Activated CD8-positive, alpha-beta memory T cell treated with anti-CD3 and anti-CD28 coated beads, Interleukin-2, amount 50 U/mL, for 1 hour (primary cell): ENCODE results near the gene ATP10A.

Source experiments
- DNase-seq: peaks from one replicate; pipeline ENCODE4 v3.0.0-alpha.2; 2020; ENCODE audit errors: extremely low read depth

The ATP10A gene

DNA sequence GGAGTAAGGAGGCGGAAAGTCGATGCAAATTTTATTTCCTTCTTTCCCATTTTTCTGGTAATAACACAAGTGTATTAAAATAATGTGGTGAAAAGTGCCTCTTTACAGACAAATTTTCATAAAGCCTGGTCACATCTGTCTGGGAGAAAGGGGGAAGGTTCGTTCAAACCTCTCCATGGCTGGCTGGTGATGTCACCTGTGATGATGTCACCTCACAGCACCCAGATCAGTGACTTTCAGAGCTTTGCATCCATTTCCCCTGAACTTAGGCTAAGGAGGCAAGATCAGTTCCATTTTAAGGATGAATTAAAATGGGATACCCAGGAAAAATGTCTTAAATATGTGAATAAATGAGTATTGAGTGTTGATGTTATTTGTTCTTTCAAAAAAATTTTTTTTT is 34.1 kb downstream of the ATP10A start:
- no peak for DNase-seq

DNA sequence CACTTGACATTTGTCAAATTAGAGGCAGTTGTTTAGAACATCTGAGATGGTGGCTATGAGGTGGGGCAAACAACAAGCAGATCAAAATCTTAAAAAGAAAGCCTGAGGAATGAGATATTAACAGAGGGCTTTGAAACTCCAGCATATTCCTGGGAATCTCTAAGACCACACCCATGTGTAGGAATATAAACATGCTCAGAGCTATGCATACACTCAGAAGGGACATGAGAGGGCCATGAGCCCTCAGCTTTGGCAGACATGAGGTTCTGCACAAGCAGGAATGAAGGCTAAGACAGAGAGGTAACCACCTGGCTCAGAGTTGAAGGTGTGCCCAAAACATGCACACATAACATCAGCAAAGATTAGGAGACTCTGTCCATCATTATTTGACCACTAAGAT is 37.9 kb downstream of the ATP10A start:
- DNase-seq, result no peak

DNA sequence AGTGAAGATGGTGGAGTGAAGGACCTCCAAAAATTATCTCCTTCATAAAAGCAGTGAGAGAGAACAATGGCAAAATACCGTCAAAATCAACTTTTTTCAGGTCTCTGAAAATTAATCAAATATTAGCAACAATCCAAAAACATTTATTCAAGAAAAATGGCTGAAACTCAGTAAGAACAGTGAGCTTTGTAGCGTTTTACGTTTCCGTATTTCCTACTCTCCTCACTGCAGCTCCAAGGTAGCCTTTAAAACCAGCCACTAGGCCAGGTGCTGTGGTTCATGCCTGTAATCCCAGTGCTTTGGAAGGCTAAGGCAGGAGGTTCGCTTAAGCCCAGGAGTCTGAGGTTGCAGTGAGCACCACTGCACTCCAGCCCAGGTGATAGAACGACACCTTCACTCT is 38.5 kb downstream of the ATP10A start:
- DNase-seq, result no peak

DNA sequence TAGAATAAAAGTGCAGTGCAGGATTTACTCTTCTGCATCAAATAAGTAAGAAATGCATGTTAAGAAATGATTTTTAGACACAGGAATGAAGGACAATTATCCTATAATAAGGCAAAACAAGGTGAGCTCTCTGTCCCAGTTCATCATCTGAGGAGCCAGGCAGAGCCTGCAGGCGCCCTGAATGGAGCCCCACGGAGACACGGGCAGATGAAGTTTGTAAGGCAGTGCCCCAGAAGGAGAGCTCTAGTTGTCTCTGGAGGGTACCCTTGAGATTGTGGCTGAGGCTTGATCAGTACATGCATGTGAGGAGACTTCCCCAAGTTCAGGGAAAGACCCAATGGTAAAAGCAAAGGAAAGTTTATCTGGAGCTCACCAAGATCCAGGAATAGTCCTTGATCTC is 50.3 kb downstream of the ATP10A start:
- no peak for DNase-seq

DNA sequence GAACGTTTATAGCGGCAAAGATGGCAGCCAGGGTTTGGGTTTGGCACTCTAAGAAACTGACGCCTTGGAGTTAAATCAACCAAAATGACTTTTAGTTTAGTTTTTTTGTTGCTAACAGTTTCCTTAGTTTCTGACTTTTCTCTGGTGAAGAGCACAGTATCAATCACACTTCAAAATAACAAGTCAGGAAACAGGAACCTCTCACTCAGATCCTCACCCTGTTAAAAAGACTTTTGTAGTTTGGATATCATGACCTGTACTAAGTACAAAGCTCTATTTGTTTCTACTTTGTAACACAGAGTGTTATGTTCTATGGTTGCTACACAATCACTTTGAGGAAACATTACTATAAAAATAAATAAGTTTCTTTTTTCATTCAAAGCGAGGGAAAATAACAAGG is 51.1 kb downstream of the ATP10A start:
- DNase-seq, result no peak

DNA sequence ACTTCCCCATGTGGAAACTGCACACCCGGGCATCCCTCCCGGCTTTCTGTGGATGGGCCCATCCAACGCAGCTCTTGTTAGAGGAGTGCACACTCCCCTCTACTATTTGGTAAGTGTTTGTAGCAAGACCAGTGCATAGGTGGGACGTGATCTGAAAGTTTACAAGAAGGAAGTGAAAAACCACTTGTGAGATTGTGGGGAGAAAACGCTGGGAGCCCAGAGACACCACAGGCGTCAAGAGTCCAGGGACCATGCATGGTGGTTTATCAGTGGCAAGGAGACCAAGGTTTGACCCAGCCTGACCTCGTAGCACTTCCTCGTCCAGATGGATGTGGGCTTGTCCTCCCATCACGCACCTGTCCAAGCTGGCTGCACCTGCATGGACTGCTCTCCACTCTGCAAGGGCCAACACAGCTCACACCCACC is 51.6 kb downstream of the ATP10A start:
- no peak for DNase-seq

DNA sequence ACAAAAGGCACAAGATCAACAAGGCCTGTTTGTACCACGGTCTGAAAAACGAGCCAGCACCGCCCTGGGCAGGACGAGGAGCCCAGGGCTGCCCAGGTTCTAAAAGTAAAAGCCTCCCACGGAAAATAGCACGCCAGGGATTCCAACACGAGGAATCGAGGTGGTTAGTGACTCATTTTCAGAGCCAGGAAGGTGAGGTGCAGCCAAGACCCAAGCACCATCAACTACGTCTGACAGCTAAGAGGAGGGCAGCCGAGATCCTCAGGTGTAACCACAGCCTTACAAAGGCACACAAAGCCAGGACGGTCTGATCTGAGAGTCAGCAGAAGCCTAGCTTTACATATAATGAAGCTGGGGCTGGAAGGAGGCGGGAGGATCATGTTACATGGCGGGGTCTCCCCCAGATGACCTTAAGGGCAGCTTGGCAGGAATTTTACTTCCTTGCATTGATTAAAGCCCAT is 52.5 kb downstream of the ATP10A start:
- peak; percentile 35 for DNase-seq

DNA sequence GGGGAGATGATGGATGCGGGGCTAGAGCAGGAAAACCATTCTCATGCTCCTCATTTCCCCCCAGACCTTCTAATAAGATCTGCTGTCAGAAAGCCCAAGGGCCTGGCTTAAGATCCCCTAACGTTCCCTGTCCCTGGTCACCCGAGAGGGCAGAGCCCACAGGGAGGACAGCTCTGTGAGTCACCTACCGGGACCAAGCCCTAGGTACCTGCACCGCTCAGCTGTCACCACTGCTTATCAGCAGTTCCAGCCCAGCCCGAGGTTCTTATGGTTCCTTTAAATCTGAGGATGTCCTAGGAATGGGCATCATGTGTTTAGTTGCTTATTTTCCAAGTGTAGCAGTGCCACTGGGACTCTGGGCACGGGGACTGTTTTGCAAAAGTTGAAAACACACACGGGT is 53.0 kb downstream of the ATP10A start:
- DNase-seq, result no peak

DNA sequence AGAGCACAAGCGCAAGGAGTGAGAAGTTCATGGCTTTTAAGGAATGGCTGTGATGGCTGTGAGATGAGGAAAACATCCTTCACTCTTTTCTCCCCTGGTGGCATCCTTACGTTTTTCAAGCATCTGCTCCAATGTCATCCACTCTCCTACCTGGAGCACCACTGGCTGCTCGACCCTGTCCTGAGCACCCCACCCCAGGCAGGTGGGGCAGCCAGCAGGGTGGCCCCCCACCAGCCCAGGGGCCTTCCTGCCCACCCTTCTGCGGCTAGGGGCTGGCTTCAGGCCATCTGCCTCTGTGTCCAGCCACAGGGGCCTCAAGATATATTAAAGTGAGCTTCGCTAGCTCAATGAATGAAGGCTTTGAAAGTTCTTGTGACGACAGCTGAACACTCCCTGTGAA is 56.1 kb downstream of the ATP10A start:
- no peak for DNase-seq

DNA sequence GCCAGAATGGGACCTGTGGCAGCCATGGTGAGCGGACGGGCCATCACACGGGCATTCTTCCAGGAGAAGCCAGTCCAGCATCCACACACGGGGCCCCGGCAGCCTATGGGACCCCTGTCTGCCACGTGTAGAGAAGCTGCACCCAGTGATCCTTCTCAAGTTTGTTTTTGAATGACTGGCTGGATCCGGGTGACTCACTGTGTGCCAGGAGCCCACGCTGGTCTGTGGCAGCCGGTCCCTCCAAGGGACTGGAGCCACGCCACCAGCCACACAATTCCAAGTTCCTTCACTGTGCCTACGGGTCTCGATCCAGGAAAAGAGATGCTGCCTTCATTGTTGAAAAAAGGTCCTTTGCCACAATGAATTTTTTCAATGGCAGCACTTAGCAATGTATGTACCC is 58.1 kb downstream of the ATP10A start:
- DNase-seq, result no peak

DNA sequence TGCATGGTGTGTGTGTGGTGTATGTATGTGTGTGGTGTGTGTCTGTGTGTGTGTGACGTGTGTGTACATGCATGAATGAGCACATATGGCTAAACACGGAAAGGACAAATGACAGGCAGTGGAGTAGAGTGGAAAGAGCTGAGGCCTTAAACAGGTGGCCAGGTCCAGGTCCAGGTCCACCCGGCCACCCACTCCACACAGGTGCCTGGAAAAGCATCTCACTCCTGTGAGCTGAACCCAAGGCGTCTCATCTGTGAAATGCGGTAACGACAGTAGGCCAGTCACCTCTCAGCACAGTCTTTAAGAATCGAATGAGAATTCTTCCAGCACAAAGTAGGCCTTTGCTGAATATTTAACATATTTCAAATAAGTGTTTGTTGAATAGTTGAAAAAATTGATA is 58.7 kb downstream of the ATP10A start:
- no peak for DNase-seq

DNA sequence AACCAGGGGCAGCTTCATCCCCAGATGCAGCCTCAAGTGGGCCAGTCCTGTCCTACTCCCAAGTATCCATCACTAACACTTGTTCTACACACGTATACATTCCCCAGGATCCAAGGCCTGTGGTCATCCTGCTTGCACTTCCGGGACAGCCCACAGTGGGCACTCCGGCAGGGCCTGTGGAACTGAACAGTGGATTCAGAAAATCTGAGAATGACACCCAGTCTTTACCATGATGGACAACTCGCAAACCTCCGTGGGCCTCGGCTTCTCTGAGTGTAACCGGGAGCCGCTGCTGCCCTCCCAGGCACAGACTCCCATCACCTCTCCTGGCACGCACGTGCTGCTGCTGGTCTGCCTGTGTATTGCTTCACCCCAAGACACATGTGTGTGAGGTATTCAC is 59.6 kb downstream of the ATP10A start:
- DNase-seq, result no peak

DNA sequence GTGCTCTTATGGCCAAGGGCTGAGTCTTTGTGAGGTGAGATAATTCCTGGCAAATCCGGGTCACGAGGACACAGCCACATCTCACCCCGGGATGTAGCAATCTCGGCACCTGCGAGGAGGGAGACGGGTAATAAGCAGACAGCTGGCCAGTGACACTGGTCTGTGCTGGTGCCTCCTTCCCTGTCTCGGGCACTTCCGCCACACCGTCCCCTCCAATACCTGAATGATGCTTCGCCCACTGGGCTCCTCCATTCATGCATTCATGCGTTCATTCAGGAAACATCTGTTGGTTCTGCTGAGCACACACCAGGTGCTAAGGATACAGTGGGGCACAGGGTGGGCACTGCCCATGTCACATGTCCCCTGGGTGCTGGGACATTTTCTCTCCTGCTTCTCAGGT is 60.1 kb downstream of the ATP10A start:
- DNase-seq, result no peak

DNA sequence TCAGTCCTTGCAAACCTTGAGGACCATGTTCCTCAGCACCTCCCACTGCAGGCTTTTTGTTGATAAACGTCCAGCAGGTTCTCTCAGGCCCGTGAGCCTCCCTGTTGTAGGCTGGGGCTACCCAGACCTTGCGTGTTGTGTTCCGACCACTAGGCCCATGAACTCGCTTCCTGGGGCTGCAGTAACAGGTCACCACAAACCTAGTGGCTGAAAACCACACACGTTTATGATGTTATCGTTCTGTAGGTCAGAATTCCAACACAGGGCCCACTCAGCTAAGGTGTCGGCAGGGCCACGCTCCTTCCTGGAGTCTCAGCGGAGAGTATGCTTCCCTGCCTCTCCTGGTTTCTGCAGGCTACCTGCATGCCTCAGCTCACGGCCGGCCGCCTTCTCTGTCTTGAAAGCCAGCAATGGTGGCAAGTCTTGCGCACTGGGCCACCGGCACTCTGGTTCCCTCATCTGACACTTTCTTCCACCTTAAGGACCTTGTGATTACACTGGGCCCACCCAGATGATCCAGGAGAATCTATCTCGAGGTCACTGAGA is 60.8 kb downstream of the ATP10A start:
- DNase-seq, result no peak

DNA sequence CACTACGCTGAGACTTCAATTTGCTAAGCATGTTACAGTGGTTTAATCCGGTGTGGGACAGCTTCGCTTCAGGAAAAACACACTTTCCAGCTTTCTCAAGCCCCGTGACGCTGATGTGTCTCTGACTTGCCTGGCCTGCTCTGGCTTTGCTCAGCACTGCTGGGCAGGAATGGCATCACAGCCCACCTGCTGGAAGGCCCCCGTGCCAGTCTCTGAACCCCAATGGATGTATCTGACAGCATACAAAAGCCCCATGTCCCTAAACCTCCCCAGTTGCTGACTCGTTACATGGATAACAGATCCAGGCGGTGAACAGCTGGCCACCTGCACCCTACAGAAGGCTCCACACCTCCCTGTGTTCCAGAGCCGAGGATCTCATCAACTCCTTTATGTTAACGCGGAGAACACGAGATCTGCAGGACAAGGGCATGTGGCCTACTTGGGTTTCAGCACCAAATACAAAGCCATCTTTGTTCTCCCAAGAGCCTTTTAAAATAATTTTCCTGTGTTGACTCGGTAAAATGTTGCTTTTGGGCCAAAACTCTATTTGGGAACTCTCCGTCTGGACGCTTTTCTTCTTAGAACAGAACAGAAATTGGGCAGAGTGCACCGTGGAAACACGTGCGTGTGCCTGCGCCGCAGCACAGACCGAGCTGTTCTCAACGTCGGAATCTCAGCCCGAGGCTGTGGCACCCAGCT is 61.4 kb downstream of the ATP10A start:
- DNase-seq, result no peak

DNA sequence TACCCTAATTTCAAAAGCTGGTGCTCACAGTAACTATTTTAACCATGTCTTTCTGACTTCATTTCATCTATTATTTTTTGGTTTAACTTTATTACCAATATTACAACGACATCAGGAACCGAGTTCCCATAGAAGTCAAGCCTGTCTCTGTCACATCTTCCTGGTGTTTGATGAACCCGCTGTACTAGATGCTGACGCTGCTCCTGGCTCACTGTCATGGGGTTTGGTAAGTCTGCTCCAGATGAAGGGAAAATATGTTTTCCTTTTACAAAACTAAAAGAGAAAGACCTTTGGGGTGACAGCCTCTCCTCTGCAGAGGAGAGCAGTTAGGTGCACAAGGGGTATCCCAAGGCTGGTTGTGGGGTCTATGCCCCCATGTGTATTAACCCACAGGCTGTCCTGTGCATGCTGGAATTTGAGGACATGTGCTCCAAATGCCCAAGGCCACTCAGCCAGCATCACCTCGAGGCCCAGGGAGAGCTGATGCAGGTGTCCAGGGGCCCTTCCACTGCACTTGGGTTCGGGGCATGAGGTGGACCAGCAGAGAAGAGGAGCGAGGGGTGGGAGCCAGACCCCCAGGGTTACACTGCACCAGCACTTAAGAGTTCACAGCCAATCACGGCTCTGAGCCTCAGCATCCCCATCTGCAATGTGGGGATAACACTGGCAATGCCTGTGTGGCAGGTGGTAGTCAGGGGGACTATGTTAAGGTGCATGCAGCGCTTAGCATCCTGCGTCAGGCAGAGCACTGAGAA is 62.2 kb downstream of the ATP10A start:
- no peak for DNase-seq

DNA sequence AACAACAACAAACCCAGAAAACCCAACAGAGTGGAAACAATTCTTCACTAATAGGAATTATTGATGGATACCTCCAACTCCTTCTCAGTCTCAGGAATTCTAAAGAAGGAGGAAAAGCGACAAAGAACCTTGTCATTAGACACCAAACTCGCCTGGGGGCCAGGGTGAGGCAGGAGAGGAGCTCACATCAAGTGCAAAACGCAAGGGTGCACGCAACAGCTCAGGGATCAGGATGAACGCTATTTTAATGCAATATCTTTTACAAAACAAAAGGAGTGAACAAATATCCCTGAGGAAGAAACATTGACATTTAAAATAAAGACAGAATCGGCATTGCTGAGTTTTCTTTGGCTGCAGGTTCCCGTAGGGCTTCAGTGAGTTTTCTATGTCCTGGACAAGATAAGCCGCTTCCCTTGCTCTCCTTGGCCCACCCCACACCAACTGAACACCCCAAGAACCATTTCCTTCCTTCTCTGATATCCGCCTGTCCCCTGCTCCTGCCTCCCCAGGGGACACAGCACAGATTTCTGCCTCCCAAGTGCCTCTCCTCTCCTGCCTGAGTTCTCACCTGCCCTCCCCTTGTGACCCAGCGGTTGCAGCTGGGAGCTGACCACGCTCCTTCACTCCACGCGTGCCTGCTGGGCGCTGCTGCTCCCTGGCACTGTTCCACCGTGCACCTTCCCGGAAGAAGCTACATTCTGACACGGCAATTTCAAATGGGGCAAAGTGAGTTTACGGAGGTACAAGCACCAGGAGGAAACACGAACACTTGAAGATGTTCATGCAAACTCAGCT is 63.0 kb downstream of the ATP10A start:
- DNase-seq, result no peak

DNA sequence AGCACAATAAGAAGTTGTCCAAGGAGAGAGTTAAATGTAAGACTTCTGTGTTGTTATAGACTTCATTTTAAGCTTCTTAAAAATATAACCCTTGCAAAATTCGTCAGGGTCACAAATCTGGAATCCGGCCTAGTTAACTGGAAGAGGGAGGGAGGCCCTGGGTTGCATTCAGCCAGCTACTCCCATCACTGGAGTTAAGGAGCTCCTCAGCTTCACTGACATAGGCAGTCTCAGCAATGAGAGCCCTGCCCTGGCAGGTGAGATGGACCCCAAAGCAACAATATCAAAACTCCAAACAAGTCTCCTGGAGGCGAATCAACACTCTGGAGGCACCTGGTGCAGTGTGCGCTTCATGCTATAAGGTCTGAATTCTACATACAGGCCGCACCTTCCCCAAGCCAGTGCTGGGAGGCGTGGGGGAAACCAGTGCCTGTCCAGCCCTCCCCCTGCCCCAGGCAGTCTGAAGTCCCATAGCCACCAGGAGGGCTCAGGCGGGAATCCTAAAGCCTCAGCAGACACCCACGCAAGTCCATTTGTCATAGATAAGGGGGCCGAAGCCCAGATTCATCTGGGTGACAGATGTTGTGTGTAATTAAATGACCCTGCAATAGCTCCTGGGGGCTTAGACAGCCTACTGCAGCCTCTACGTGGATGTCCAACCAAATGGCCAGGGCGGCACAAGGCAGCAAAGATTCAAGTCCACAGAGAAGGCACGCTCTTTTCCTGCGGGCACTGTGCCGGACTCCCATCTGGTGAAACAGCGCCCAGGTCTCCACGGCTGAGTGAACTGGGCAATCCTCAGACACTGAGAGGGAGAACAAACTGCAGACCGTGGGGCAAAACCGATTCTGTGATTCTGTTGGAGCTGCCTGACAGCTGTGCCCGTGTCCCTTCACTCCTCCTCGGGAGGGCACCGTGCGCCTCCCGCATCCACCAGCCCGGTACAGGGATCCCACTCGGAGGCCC is 64.9 kb downstream of the ATP10A start:
- no peak for DNase-seq

DNA sequence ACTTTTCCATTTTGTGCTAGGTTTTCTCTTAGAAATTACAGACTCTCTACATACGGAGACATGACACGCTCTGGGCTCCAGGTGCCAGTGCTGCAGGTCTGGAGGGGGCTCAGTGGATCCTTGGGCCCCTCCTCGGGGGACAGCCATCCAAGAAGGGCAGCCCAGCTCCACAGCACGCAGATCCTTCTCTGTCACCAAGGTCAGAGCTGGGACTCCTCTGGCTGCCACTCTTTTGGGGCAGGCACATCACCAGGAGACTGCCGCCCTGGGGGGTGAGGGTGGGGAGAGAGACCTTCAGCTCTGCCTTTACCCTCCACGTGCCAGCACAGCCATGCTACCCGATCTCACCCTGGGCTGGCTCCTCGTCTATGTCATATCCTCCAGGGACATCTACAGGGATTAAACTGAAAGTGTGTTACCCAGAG is 65.6 kb downstream of the ATP10A start:
- no peak for DNase-seq

DNA sequence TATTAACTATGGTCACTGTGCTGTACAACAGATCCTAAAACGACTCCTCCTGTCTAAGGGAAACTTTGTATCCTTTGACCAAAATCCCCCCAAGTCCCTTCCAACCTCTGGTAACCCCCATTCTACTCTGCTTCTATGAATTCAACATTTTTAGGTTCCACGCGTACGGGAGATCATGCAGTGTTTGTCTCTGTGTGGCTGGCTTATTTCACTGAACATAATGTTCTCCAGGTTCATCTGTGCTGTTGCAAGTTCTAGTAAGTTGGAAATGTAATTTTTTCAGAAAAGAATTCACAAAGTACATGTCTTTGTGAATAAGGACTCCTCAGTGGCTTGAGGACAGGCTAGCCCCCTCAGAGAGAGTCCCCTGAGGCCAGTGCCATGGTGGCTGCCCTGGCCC is 66.1 kb downstream of the ATP10A start:
- no peak for DNase-seq

DNA sequence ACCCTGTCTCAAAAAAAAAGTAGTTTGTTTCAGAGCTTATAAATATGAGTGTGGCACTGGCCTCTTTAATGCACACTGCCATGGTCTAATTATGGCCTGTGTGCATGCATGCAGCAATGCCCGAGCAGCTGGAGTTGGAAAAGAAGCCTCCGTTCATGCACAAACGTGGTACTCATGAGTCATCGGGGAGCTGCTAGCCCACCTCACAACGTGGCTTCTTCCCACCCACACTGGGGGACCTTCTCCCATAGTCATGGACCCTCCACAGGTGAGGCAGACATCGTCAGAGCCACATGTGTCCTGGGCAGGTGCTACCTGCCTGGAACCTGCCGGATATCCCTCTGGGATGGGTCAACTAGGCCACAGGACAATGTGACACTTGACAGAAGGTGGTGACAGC is 66.7 kb downstream of the ATP10A start:
- DNase-seq, result no peak
